Uterus (tissue), 2 donors: ENCODE measurements around the gene SCD.

Experiments
- POLR2A ChIP-seq, 2 donors: fragments of 450-650 bp; IDR thresholded peaks; one replicate each; pipeline ENCODE4 v1.6.1; 2016; ENCODE audit warnings: antibody characterized with exemption in 2 of 2, mild to moderate bottlenecking in 1 of 2, moderate library complexity in 1 of 2
- TF ChIP-seq, protein P1 (sequence below), 4 experiments: fragments of 200-600 bp in 2 of 4; fragments of 450-650 bp in 2 of 4; sonication (generic) in 2 of 4; IDR thresholded peaks; one replicate each; pipeline ENCODE4 v1.5.1; 2016 to 2019; ENCODE audit warnings: antibody characterized with exemption in 4 of 4, mild to moderate bottlenecking in 2 of 4, moderate library complexity in 1 of 4

DNA sequence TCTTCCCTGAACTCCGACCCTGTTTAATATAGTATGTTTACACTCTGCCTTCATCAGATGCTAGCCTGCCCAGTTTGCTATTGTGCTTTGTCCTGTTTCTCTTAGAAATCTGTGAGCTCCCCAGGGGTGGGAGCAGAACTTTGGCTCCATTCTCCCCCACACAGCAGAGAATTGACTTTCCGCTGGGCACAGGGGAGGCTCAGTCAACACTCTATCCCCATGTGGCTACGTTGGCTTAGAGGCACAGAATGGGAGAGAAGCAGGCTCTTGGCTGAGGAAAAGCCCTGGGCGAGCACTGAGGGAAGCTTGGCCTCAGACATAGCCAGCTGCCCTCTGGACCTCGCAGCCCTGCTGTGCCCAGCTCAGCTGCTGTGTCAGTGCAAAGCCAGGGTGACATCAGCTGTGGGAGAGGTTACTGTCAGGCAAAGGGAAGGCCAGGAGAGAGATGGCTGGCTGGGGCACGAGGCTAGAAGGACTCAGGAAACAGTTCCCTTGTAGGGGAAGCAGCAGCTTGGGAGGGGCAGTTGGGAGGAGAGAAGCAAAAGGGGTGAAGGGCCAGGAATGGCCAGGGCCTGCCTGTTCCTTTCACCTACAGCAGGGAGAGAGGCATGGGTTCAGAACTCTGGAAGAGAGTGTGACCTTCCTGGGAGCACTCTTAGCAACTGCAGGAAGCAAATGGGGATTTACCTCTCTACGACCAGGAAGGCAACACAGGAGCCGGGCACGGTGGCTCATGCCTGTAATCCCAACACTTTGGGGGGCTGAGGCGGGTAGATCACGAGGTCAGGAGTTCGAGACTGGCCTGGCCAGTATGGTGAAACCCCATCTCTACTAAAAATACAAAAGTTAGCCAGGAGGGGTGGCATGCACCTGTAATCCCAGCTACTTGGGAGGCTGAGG, 5.8 kb upstream of the SCD start:
- TF ChIP-seq POLR2A (IDR thresholded peaks at IDR 0.05): no peak
- TF ChIP-seq, protein P1, sequence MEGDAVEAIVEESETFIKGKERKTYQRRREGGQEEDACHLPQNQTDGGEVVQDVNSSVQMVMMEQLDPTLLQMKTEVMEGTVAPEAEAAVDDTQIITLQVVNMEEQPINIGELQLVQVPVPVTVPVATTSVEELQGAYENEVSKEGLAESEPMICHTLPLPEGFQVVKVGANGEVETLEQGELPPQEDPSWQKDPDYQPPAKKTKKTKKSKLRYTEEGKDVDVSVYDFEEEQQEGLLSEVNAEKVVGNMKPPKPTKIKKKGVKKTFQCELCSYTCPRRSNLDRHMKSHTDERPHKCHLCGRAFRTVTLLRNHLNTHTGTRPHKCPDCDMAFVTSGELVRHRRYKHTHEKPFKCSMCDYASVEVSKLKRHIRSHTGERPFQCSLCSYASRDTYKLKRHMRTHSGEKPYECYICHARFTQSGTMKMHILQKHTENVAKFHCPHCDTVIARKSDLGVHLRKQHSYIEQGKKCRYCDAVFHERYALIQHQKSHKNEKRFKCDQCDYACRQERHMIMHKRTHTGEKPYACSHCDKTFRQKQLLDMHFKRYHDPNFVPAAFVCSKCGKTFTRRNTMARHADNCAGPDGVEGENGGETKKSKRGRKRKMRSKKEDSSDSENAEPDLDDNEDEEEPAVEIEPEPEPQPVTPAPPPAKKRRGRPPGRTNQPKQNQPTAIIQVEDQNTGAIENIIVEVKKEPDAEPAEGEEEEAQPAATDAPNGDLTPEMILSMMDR (IDR thresholded peaks at IDR 0.05): no peak
